SK-N-SH treated with all-trans-retinoic acid at 6 μM for 48 hours (cell line): Measurements from ENCODE around the gene PRDM15.

Experiments
- ARNTL ChIP-seq: fragments of 450-650 bp; formaldehyde crosslinking; IDR thresholded peaks from 2 replicates; pipeline ENCODE4 v1.5.0; 2020; ENCODE audit warnings: low read depth, mild to moderate bottlenecking, moderate library complexity, borderline replicate concordance
- OSR1 ChIP-seq: fragments of 250-450 bp; sonication (Bioruptor Pico); IDR thresholded peaks from 2 replicates; pipeline ENCODE4 v1.8.0; 2022; ENCODE audit warnings: moderate library complexity, mild to moderate bottlenecking, inconsistent platforms
- TCF4 ChIP-seq: fragments of 250-450 bp; sonication (Bioruptor Pico); IDR thresholded peaks from 2 replicates; pipeline ENCODE4 v1.8.0; 2021; ENCODE audit warnings: mild to moderate bottlenecking, moderate library complexity, borderline replicate concordance
- ZFP3 ChIP-seq: fragments of 250-450 bp; sonication (Bioruptor Pico); IDR thresholded peaks from 2 replicates; pipeline ENCODE4 v1.5.0; 2020; ENCODE audit warnings: mild to moderate bottlenecking, moderate library complexity
- ZFP30 ChIP-seq: fragments of 450-650 bp; formaldehyde crosslinking; IDR thresholded peaks from 2 replicates; pipeline ENCODE4 v1.5.0; 2022; ENCODE audit warnings: mild to moderate bottlenecking, moderate library complexity
- ZNF70 ChIP-seq: fragments of 450-650 bp; formaldehyde crosslinking; IDR thresholded peaks from 2 replicates; pipeline ENCODE4 v1.5.0; 2020; ENCODE audit warnings: mild to moderate bottlenecking, moderate library complexity

DNA sequence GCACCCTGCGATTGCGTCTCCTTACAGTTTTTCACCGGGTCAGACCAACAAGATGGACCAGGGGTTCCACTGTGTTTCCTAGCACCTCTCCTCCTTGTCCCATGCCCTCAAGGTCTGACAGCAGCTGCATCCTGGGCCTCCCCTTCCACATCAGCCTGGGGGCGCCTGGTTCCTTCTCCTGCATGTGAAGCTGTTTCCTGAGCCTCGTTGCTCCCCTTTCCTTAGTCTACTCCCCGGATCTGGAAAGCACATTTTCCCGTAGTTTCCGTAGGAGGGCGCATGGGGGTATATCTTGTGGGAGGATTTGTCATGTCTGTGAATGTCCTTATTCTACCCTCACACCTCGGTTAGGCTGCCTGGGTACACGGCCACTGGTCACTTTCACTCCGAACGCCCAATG is 6.1 kb downstream of the PRDM15 start:
- no peak for TF ChIP-seq ZFP30
- TF ChIP-seq ZFP3 (CRISPR knock-in tag) = no peak
- no peak for TF ChIP-seq ZNF70 (CRISPR knock-in tag)
- TF ChIP-seq OSR1 (CRISPR knock-in tag) = no peak
- no peak for TF ChIP-seq TCF4 (CRISPR knock-in tag)
- no peak for TF ChIP-seq ARNTL (CRISPR knock-in tag)
